Esophagus squamous epithelium (tissue), 5 donors: ENCODE results near the gene LGALS1. TPM values are rescaled to one million over a fixed set of nuclear protein-coding genes. Genes with fewer than 3 reads are reported as not detected.

Experiments
- DNase-seq: peaks from one replicate; lab custom pipeline; 2025; lab: John Stamatoyannopoulos, UW
- H3K27ac ChIP-seq, 4 donors: fragments of 200-600 bp; sonication (generic); one replicate each; pipeline ENCODE4 v1.5.1; 2016 to 2019; ENCODE audit warnings: mild to moderate bottlenecking in 1 of 4
- H3K27me3 ChIP-seq, 4 donors: fragments of 200-600 bp; sonication (generic); 1 replicate in 3 of 4; 2 replicates in 1 of 4; pipeline versions ENCODE4 v1.5.1 to v1.6.0; 2017 to 2021; ENCODE audit warnings: antibody characterized with exemption in 1 of 4
- H3K36me3 ChIP-seq, 3 donors: fragments of 200-600 bp; sonication (generic); one replicate each; pipeline ENCODE4 v1.5.1; 2016 to 2019
- H3K4me1 ChIP-seq, 3 donors: fragments of 200-600 bp; sonication (generic); one replicate each; pipeline ENCODE4 v1.5.1; 2017 to 2019
- H3K4me3 ChIP-seq, 4 donors: fragments of 200-600 bp; sonication (generic); 1 replicate in 3 of 4; 2 replicates in 1 of 4; pipeline ENCODE4 v1.5.1; 2016 to 2019; ENCODE audit warnings: mild to moderate bottlenecking in 2 of 4, moderate library complexity in 1 of 4
- H3K9me3 ChIP-seq, 3 donors: fragments of 200-600 bp; sonication (generic); one replicate each; pipeline ENCODE4 v1.5.1; 2016 to 2019
- CTCF ChIP-seq, 6 experiments: fragments of 450-650 bp in 4 of 6; fragments of 200-600 bp in 2 of 6; sonication (generic) in 2 of 6; IDR thresholded peaks; one replicate each; pipeline ENCODE4 v1.5.1; 2016 to 2019; ENCODE audit warnings: antibody characterized with exemption in 6 of 6, mild to moderate bottlenecking in 4 of 6, moderate library complexity in 4 of 6
- POLR2A ChIP-seq, 4 donors: fragments of 450-650 bp; IDR thresholded peaks; one replicate each; pipeline ENCODE4 v1.6.1; 2017; ENCODE audit warnings: antibody characterized with exemption in 4 of 4, mild to moderate bottlenecking in 4 of 4, moderate library complexity in 3 of 4
- WGBS, 2 donors: methylation state at CpG; one replicate each; pipeline ENCODE4 v1.1.5; 2018; 5-methylcytosine and 5-hydroxymethylcytosine counted together
- intact Hi-C: fragments of 100-400 bp; cut with DNase I; formaldehyde crosslinking; loops from one replicate; pipeline ENCODE4 v1.15.0; 2022
- total RNA-seq, 4 donors: library from RNA; depleted of rRNA; stranded (reverse); fragments of >200 nt; gene quantifications; one replicate each; pipeline ENCODE4 v1.1.0, GENCODE V29; 2016
- donor health status: DM: yes; HTN: yes; CAD: no.

LGALS1 gene
- total RNA-seq, 4 donors from 2014 or later = 25.4 to 261 (median 92.3) TPM

- peak overlapping the region; percentile 89 to 94 (median 91) for H3K27ac ChIP-seq
Measured at GRCh38 chr22:37641561-37641949, 33.9 kb upstream of the LGALS1 start.

GRCh38 chr22:37643225-37643847 lies 32.1 kb upstream of the LGALS1 start:
- H3K4me1 ChIP-seq = peaks cover 40 to 70% (median 56%) of the 10 kb centered on the region in 3 donors
- H3K36me3 ChIP-seq = peaks cover 7 to 63% (median 15%) of the 10 kb centered on the region in 3 donors
- no peaks in the 10 kb centered on the region for H3K27me3 ChIP-seq
- TF ChIP-seq CTCF (IDR thresholded peaks at IDR 0.05) (peak; percentile 92 to 97 (median 94)), POLR2A (IDR thresholded peaks at IDR 0.05) (no peak)
- intact Hi-C loops = loop anchor here (5.0 kb wide), 1 partner anchor 39 kb away; no protein-coding TSS in a partner anchor
- WGBS, 2 donors = 13 to 80% methylated on average over 3 to 4 of the region's 9 CpGs
- no peaks in the 10 kb centered on the region for H3K9me3 ChIP-seq
- DNase-seq = no peak
- H3K4me3 ChIP-seq = peak overlapping the region in 1 of 4 donors; percentile 0
- peak overlapping the region in 3 of 4 donors; percentile 33 to 56 (median 44) for H3K27ac ChIP-seq

More at GRCh38 chr22:37641561-37641949, 33.9 kb upstream of the LGALS1 start:
- peak overlapping the region; percentile 63 to 89 (median 82) for H3K4me3 ChIP-seq
- WGBS, 2 donors = 70 to 90% methylated on average over 3 to 4 of the region's 5 CpGs
- intact Hi-C loops = loop anchor here (5.0 kb wide), 1 partner anchor 41 kb away; no protein-coding TSS in a partner anchor
- no peaks in the 10 kb centered on the region for H3K27me3 ChIP-seq
- TF ChIP-seq CTCF (IDR thresholded peaks at IDR 0.05) (no peak), POLR2A (IDR thresholded peaks at IDR 0.05) (no peak)
- H3K4me1 ChIP-seq = peaks cover 40 to 75% (median 59%) of the 10 kb centered on the region in 3 donors
- H3K36me3 ChIP-seq = peaks cover 2 to 48% (median 7%) of the 10 kb centered on the region in 3 donors
- DNase-seq = no peak
- no peaks in the 10 kb centered on the region for H3K9me3 ChIP-seq

- intact Hi-C loops = no loop called here
- H3K27ac ChIP-seq = peak overlapping the region in 3 of 4 donors; percentile 51 to 82 (median 75)
- no peak overlapping the region for H3K4me3 ChIP-seq
- H3K9me3 ChIP-seq = no peaks in the 10 kb centered on the region
- H3K36me3 ChIP-seq = peaks cover 30 to 94% (median 35%) of the 10 kb centered on the region in 3 donors
- peaks cover 10 to 38% (median 26%) of the 10 kb centered on the region in 3 donors for H3K4me1 ChIP-seq
- WGBS, 2 donors = 90 to 91% methylated on average over 8 to 9 of the region's 9 CpGs
- TF ChIP-seq POLR2A (IDR thresholded peaks at IDR 0.05) (no peak), CTCF (IDR thresholded peaks at IDR 0.05) (no peak)
- DNase-seq = no peak
- H3K27me3 ChIP-seq = no peaks in the 10 kb centered on the region
Measured at GRCh38 chr22:37647317-37647716, 28.1 kb upstream of the LGALS1 start.

- no peak for DNase-seq
- H3K9me3 ChIP-seq = no peaks in the 10 kb centered on the region
- 33 to 65% methylated on average over 3 to 6 of the region's 9 CpGs for WGBS, 2 donors
- H3K27me3 ChIP-seq = no peaks in the 10 kb centered on the region
- intact Hi-C loops = no loop called here
- H3K36me3 ChIP-seq = peaks cover 30 to 94% (median 38%) of the 10 kb centered on the region in 3 donors
- no peak overlapping the region for H3K4me3 ChIP-seq
- TF ChIP-seq CTCF (IDR thresholded peaks at IDR 0.05) = no peak
- TF ChIP-seq POLR2A (IDR thresholded peaks at IDR 0.05) = no peak
- peak overlapping the region; percentile 37 to 82 (median 63) for H3K27ac ChIP-seq
- peaks cover 10 to 32% (median 21%) of the 10 kb centered on the region in 3 donors for H3K4me1 ChIP-seq
Measured at GRCh38 chr22:37647928-37648327, 27.5 kb upstream of the LGALS1 start.

- Histone ChIP-seq H3K27me3 (no peaks in the 10 kb centered on the region), H3K4me1 (peaks cover 3 to 20% (median 10%) of the 10 kb centered on the region in 3 donors), H3K4me3 (no peak overlapping the region), H3K9me3 (no peaks in the 10 kb centered on the region), H3K36me3 (peaks cover 41 to 97% (median 45%) of the 10 kb centered on the region in 3 donors), H3K27ac (no peak overlapping the region)
- intact Hi-C loops = no loop called here
- TF ChIP-seq CTCF (IDR thresholded peaks at IDR 0.05) (no peak), POLR2A (IDR thresholded peaks at IDR 0.05) (no peak)
- 89 to 96% methylated on average over 8 to 16 of the region's 17 CpGs for WGBS, 2 donors
- no peak for DNase-seq
Measured at GRCh38 chr22:37650463-37651136, 24.8 kb upstream of the LGALS1 start.
